TTC549 (cell line): ENCODE data around the gene INF2.
"Not testable (repeated sequence)": the region's sequence is repeated elsewhere in the genome, so short reads cannot be mapped to it uniquely, and the experiment has no call there.

Source experiments
- FAIRE-seq: peaks from 2 replicates; lab custom pipeline; 2012; peaks lifted over from hg19 to GRCh38; lab: Jason Lieb, UNC

The INF2 gene

DNA sequence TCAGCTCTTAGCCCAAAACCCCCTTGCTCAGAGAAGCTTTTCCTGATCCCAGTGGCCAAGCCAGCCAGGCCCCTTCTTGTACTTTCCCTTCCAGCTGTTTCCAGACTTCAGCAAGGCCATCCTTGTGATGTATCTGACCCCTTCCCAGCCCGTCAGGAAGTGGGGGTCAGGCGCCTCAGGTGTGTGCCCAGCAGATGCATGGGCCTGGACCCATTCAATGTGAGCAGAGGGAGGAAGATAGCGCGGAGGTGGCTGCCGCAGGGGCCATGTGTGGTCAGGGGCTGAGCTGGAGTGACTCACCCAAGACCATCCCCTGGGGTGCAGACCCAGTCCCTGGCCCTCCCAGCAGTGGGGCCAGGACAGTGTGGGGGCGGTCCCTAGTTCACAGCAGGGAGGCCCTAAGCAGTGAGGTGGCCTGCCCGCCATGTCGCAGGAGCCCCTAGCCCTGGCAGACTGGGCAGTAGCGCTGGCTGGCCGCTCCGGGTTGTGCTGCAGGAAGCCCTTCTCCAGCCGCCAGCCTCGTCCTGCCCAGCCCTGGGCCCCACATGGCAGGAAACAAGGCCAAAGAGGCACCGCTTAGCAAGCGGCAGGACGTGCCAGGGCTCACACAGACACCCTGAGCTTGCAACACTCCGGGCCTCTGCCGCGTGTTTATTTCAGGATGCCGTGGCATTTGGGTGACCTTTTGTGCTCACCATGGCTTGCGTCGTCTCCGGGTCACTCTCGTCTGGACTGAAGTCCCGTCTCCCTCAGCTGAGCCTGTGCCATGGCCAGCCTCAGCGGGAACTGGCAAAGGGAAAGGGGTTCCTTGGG is 46.6 kb downstream of the INF2 start:
- FAIRE-seq = no peak

DNA sequence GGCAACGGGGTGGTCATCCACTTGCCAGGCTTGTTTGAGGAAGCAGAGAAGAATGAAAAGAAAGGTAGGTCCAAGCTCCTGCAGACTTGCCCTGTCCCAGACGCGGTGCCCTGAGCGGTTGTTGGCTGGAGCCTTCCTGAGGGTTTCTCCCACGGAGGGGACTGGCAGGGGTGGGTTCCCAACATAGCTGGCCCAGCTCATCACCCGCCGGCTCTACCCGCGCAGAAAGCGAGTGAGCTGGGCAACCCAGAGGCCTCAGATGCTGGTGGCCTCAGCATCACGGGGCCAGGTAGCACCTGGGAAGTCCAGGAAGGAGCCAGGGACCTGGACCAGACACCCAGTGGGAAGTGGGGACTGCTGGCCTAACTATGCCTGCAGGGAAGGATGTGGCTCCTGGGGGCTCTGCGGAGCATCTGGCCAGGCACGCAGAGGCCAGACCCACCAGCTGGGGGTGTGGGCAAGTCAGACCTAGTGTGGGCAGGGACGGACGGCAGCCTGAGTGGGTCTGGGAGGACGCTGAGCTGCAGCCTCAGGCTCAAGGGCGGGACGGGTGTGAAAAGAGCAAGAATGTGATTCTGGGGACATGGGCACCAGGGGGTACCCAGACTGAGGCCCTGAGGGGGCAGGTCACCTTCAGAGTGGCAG is 49.1 kb downstream of the INF2 start:
- no peak for FAIRE-seq

- FAIRE-seq = no peak
Measured at GRCh38 chr14:104739026-104739425, 49.6 kb downstream of the INF2 start.

GRCh38 chr14:104739546-104740516 is 50.4 kb downstream of the INF2 start:
- no peak for FAIRE-seq

- no peak for FAIRE-seq
Measured at GRCh38 chr14:104741108-104741802, 51.8 kb downstream of the INF2 start.

- no peak for FAIRE-seq
Measured at GRCh38 chr14:104741803-104742251, 52.4 kb downstream of the INF2 start.

DNA sequence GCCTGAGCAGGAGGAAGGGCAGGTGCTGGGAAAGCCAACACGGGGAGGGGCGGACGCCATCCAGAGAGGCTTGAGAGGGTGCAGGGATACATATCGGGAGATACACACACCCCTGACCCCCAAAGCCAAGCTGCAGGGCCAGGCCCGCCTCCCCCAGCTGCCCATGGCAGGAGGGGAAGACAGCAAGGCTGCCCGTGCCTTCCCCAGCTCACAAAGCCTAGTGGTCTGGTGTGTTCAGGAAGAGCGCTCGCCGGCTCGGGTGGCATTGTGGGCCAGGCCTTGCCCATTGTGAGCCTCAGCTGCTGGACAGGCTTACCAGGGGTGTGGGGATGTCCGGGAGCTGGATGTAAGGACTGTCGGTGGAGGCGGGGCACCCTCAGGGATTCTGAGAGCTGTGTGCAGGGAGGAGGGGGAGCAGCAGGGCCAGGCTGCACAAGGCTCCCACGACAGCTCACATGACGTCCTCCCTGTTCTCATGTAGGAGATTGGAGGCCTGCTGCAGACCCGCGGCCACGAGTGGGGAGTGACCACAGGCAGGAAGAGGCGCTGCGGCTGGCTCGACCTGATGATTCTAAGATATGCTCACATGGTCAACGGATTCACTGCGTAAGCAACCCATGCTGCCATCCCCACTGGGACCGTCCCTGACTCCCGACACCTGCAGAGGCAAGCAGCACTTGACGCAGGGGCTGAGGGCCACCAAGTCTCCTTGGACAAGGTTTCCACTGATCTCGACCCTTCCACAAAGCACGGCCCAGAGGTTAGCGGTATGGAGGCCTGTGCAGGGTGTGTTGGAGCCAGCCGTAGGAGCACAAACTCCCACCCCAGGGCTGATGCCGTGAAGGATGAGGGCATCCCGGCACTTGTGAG is 53.4 kb downstream of the INF2 start:
- no peak for FAIRE-seq

DNA sequence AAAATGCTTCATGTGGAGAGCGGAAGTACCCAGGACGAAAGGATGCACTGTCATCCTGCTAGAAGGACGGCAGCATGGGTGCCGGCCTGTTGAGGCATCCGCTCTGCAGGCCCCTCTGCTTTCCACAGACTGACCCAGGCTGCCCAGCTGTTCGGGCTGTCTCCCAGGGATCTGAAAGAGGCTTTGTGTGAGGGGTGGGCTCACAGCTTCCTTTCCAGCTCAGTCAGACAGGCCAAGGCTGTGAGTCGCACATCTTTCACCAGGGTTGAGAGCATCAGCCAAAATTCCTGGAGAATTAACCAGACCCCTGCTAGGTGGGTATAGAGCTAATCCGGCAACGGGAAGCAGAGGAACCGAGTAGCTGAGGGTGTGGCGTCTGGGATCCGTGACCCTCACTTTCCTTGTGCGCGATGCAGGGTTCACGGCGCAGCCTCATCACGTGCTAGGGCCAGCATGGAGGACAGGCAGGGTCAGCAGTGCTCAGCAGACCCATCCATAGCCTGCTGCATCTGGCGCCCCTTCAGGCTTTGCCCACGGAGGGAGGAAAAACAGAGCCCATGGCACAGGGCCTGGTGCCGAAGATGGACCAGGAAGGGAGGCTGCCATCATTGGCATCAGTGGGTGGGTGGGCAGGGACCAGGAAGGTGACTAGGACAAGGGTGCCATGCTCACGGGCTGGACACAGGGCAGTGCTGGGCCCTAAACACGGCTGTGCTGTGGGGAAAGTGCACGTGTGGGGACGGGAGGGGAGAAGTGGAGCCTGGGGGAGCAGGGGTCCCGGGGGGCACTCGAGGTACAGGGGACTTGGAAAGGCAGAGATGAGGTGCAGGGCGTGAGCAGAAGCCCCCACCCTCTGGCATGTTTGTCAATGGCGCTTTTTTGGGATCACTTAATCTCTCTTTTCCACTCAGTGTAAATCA is 54.3 kb downstream of the INF2 start:
- FAIRE-seq = no peak

DNA sequence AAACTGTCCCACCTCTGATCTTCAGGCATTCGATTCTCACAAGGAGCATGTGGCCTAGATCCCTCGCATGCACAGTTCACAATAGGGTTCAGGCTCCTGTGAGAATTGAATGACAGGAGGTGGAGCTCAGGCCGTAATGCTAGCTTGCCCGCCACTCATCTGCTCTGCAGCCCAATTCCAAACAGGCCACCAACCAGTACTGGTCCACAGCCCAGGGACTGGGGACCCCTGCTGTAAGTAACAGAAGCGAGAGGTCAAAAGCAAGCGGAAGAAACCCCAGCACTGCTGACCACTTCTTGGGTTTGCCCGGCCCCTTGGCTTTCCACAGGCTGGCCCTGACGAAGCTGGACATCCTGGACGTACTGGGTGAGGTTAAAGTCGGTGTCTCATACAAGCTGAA is 55.1 kb downstream of the INF2 start:
- FAIRE-seq = no peak

GRCh38 chr14:104745431-104745830 is 56.0 kb downstream of the INF2 start:
- FAIRE-seq = no peak

DNA sequence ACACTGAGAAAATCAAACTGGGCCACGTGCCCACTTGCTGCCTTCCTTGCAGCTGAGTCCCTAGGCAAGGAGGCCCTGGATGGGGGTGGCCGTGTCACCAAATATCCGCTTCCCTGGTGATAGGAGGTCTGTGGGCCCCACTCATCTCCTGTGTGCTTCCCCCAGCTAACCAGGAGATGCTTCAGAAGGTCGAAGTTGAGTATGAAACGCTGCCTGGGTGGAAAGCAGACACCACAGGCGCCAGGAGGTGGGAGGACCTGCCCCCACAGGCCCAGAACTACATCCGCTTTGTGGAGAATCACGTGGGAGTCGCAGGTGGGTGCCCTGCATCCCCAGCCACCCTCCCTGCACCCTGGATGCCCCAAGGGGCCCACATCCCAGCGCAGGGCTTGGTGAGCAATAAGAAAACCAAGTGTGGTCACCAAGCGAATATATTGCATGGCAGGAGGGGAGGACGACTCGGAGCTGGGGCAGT is 56.7 kb downstream of the INF2 start:
- FAIRE-seq = no peak

- FAIRE-seq = no peak
Measured at GRCh38 chr14:104746934-104747481, 57.6 kb downstream of the INF2 start.

- no peak for FAIRE-seq
Measured at GRCh38 chr14:104747876-104748275, 58.5 kb downstream of the INF2 start.

- FAIRE-seq = no peak
Measured at GRCh38 chr14:104749111-104749649, 59.8 kb downstream of the INF2 start.

- no peak for FAIRE-seq
Measured at GRCh38 chr14:104750056-104750752, 60.8 kb downstream of the INF2 start.

- FAIRE-seq = not testable (repeated sequence)
Measured at GRCh38 chr14:104750753-104751057, 61.3 kb downstream of the INF2 start.

DNA sequence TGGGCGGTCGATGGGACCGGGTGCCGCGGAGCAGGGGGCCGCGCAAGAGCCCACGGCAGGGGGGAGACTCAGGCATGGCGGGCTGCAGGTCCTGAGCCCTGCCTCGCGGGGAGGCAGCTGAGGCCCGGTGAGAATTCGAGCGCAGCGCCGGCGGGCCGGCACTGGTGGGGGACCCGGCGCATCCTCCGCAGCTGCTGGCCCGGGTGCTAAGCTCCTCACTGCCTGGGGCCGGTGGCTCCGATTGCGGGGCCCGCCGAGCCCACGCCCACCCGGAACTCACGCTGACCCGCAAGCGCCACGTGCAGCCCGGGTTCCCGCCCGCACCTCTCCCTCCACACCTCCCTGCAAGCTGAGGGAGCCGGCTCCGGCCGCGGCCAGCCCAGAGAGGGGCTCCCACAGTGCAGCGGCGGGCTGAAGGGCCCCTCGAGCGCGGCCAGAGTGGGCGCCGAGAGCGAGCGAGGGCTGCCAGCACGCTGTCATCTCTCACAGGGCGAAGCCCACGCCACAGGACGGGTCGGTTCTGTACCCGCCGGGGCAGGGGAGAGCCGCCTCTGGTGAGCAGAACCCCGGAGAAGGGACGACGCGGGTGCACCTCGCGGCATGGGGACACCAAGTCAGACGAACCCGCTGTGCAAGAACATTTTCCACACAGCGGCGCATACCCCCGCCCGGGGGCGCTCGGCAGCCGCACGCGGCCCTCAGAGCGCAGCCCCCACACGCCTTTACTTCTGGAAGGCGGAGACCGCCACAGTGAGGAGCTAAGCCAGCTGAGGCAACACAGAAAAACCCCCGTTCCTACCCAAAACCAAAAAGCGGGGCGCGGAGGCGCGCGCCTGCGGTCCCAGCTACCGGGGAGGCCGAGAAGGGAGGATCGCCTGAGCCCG is 62.4 kb downstream of the INF2 start:
- no peak for FAIRE-seq

DNA sequence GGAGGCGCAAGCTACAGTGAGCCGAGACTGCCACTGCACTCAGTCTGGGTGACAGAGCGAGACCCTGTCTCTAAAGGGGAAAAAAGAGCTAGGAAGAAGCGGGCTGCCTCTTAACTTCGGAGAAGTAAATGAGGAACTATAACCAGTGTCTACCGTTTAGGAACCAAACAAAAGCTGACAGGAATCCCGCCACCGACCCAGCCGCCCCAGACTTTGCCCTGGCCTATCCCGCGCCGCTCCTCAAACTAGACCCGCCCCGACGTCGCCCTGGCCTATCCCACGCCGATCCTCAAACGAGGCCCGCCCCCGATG is 63.0 kb downstream of the INF2 start:
- FAIRE-seq = no peak
